GM21576 (cell line): ENCODE measurements around the gene PLCB4.

Experiments used
- ATAC-seq: cut with Tn5 transposase; IDR thresholded peaks from one replicate; pipeline ENCODE4 v1.9.1; 2021; ENCODE audit warnings: mild to moderate bottlenecking, moderate library complexity; ENCODE audit not compliant: unreplicated experiment

PLCB4 gene

GRCh38 chr20:9059931-9060330 is 9.0 kb upstream of the PLCB4 start:
- ATAC-seq = no peak

DNA sequence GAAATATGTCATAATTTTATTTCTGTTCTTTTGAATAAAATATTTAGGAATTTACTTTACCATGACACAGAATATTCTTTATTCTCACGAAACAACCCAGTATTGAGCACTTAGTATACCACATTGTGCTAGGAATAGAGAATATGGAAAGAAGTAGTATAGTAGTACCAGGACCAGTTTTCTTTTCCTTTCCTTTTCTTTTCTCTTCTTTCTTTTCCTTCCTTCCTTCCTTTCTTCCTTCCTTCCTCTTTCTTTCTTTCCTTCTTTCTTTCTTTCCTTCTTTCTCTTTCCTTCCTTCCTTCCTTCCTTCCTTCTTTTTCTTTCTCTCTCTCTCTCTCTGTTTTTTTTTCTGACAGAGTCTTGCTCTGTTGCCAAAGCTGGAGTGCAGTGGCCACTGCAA is 7.5 kb upstream of the PLCB4 start:
- no peak for ATAC-seq

- no peak for ATAC-seq
These were observed 6.8 kb upstream of the PLCB4 start for GRCh38 chr20:9062066-9062465.

DNA sequence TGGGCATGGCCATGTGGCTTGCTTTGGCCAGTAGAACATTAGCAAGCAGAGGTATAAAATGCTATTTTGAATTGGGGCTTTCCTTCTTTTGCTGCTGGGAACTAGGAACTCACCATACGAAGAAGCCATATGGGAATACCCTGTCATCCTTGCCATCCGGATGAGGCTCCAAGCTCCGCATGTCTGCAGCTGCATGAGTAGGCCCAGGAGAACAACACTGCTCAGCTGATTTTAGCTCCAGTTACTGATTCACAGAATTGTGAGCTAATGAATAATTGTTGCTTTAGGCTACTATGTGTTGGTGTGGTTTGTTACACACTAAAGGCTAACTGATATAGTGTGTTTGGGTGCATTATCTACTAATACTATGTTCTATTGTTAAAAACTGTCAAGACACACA is 2.7 kb upstream of the PLCB4 start:
- no peak for ATAC-seq

- ATAC-seq = no peak
These were observed 570 bp upstream of the PLCB4 start for GRCh38 chr20:9068233-9068801.

DNA sequence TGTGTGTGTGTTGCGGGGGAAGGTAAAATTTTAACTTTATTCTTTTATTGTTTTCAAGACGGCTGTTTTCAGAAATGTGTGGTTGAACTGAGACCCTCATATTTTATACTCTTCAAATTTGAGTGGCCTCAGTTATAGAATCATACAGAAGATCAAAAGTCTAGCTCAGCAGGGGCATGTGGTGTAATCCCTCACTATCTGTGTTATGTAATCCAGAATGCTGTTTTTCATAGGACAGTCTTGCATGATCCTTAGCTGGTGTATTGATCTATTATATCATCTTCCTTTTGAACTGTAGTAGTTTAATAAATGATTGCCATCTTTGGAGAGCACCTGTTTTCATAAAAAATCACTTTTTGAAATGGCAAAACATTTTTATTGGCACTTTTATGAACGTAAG is 1.4 kb downstream of the PLCB4 start:
- no peak for ATAC-seq

- no peak for ATAC-seq
These were observed 3.3 kb downstream of the PLCB4 start for GRCh38 chr20:9071976-9072726.

- no peak for ATAC-seq
These were observed 4.1 kb downstream of the PLCB4 start for GRCh38 chr20:9072861-9073500.

GRCh38 chr20:9075264-9076095 is 6.6 kb downstream of the PLCB4 start:
- no peak for ATAC-seq

DNA sequence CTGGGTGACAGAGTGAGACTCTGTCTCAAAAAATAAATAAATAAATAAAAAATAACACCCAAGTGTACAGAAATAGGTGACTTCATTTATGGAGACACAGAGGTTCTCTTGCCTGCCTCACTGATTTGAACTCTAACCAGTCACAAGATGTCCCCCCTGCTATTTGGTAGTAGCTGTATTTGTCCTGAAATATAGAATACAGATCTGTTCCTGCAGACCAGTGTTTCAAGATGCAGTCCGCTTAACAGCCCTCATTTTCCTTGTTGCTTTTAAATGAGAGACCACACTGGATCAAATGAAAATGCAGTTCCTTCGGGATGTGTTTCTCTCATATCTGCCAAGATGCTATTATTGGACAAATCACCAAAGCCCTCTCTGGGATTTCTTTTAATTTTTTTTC is 7.6 kb downstream of the PLCB4 start:
- no peak for ATAC-seq

GRCh38 chr20:9078826-9079731 is 10.2 kb downstream of the PLCB4 start:
- ATAC-seq = no peak

- ATAC-seq = no peak
These were observed 12.6 kb downstream of the PLCB4 start for GRCh38 chr20:9081423-9081966.

DNA sequence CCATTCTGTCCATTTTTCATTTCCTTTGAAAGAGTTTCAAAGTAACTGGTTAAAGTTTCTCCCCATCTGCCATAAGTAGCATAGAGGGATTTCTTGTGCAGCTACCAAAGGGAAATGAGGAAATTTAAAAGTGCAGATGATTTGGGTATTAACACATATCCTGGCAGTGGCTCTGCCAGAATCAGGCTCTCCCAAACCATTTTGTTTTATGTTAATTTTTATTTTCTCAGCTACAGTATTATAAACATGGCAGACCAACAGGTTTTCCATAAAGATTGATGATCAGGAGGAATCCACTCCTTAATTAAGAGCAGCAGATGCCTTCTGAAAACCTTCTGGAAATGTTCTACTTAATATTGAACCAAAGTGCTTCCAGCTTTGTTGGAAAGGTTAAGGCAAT is 13.9 kb downstream of the PLCB4 start:
- no peak for ATAC-seq

DNA sequence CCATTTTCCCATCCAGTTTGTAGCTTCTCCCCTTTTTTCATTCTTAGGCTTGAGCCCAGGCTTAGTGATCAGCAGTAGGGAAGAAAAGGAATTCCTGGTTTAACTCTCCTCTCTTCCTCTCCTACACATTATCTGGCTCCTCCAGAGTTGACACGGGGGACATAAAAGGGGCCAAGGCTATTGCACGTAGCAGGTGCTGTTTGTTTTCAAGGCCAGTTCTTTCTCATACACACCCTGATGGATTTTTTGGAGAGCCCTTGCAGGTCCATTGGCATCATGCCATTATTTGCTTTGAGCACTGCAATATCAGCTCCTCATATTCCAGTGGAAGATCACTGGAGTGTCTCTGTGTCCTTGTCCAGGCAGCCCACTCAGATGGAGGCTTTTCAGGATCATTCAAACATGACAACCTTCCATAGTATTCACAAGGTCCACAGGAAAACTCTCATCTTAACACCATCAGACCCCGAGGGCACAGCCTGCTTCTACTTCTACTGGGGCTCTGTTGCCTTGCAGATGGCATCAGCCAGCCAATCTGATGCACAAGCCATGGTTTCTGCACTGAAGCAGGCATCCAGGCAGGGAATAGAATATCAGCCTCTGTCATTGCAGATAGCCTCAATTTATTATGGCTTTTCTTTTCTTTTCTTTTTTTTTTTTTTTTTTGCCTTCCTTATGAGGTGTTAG is 18.8 kb downstream of the PLCB4 start:
- ATAC-seq = no peak

- no peak for ATAC-seq
These were observed 19.7 kb downstream of the PLCB4 start for GRCh38 chr20:9088556-9088955.

DNA sequence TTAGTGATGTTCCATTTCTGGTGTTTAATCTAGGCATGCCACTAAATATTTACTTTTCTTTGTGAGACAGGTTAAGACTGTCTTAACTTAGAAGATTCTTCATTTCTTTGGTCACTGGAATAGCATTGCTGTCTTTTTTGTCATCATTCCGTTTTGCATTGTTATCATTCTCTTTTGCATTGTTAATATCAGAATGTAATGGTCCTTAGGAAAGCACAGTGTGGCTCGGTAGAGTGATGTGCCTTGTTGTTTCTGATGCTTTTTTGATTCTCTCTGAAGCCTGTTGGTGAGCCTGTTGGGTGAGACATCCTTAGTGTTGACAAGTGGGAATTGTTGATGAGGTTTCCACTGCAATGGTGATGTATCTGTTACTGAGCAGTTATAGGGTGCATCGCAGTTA is 23.2 kb downstream of the PLCB4 start:
- ATAC-seq = no peak

DNA sequence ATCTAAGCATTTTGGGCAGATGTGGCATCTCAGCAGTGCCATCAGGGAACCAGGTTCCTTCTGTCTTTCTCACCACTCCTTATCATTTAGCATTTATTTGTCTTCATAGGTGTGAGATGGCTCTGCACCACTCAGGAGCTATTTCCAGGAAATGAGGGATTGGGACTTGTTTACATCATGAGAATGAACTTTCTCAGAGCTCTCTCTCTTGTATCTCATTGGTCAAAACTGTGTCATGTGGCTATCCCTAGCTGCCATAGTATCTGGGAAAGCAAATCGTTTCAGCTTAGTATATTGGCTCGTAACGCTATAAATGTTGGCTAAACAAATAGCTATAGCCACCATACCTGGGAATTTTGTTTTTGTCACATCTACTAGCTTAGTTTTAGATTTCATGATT is 23.8 kb downstream of the PLCB4 start:
- no peak for ATAC-seq

DNA sequence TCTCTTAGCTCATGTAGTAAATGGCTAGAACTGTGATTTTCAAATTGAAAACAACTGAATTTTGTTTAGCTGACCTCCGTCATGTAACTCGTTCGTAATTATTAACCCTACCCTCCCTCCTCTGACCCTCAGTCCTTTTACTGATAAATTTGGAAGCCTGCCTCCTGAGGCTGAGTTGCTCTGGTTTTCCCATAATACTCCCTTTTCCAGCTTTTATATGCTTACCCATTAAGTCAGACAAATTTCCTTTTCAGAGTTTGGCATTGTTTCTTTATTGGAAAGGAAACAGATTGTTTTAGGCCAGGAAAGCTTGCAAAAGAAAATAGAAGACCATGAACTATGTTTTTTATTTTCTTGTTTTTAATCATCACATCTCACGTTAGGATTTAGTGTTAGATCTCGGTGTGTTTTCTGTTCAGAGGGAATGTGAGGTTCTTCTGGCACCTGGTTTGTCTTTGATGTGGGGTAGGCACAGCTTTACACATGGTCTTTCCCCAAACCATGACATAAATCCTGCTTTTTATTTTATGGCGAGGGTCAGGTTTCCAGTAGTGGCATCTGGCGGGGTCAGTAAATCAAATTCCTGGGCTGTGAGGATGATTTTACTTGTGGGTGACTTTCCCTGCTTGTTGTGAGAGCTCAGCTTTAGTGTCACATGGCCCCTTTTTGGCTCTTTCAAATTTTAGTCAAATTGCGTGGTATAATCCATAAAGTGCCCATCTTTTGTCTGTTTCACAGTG is 24.5 kb downstream of the PLCB4 start:
- ATAC-seq = no peak

DNA sequence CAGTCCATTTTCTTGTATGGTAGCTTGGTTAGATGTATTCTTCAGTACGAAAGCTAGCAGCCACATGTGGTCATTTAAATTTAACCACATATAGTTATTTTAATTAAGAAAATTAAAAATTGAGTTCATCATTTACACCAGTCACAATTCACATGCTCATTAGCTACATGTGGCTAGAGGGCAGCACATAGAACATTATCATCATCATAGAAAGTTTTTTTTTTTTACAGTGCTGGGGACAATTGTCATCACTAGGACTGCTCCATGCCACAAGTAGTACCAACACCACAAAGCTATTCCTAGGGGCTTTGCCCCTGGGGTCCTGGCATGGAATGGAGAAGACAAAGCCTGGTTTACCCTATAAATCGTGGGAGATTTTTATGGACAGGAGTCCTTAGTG is 30.5 kb downstream of the PLCB4 start:
- ATAC-seq = no peak
